Measurements from ENCODE around the gene C6orf89. TPM values are rescaled to one million over a fixed set of nuclear protein-coding genes. Genes with fewer than 3 reads are reported as not detected.

The C6orf89 gene
- total RNA-seq, 1 experiment from 2014 or later: 11.8 TPM

GRCh38 chr6:36839749-36840431 lies 45.9 kb upstream of the C6orf89 start:
- no peaks in the 10 kb centered on the region; a peak in 1 of 7 replicates for H3K36me3 Mint-ChIP-seq (ENCODE audit: insufficient read depth in 1 of 3, low read depth in 3 of 3)
- peaks cover 28% of the 10 kb centered on the region; the same call in 1 of the 2 replicates for H3K27me3 ChIP-seq (ENCODE audit: insufficient read depth, low read length)

More at GRCh38 chr6:36839749-36840431, 45.9 kb upstream of the C6orf89 start:
- H3K18ac ChIP-seq (ENCODE audit: insufficient read length, low read depth, low read length): no peak overlapping the region
- no peaks in the 10 kb centered on the region for H3K79me2 ChIP-seq (ENCODE audit: insufficient read depth, low read length)
- H3K79me1 ChIP-seq (ENCODE audit: insufficient read depth, low read depth, low read length, poor library complexity, severe bottlenecking): no peaks in the 10 kb centered on the region
- Mint-ChIP-seq H3K27me3 (ENCODE audit: low read depth) (peaks cover 76% of the 10 kb centered on the region), H3K4me1 (peaks cover 17 to 21% of the 10 kb centered on the region in 2 experiments), H3K27ac (no peak overlapping the region), H3K4me3 (peak overlapping the region; percentile 70 to 94), H3K9me3 (no peaks in the 10 kb centered on the region)
- no peak overlapping the region for H4K8ac ChIP-seq (replicated peaks; ENCODE audit: insufficient read length, low read depth, low read length)
- H2BK15ac ChIP-seq (ENCODE audit: low read depth, low read length): no peak overlapping the region
- H3K4me1 ChIP-seq (ENCODE audit: insufficient read depth, low read length): peaks cover 3% of the 10 kb centered on the region; the same call in 1 of the 2 replicates
- H2BK120ac ChIP-seq (ENCODE audit: low read depth, low read length, poor library complexity, severe bottlenecking): no peak overlapping the region
- no peak overlapping the region for H2AFZ ChIP-seq (ENCODE audit: low read length)
- WGBS (ENCODE audit: extremely low coverage, insufficient read length, low lambda C conversion rate): no CpG with 5 or more reads among the region's 70 CpGs
- H2BK5ac ChIP-seq (ENCODE audit: insufficient read length, low read length): no peak overlapping the region
- H2BK20ac ChIP-seq (ENCODE audit: low read depth, low read length, poor library complexity, severe bottlenecking): no peak overlapping the region
- DNase-seq: no peak
- no peak overlapping the region for H4K91ac ChIP-seq (ENCODE audit: insufficient read length, low read depth, low read length)
- peak overlapping the region; percentile 58 for H3K4me2 ChIP-seq (ENCODE audit: insufficient read depth, insufficient read length, low read length)
- peaks cover 17% of the 10 kb centered on the region for H3K23me2 ChIP-seq (ENCODE audit: insufficient read length, low read depth, low read length, poor library complexity, severe bottlenecking)
- H3T11ph ChIP-seq (ENCODE audit: low read length): no peak overlapping the region
- H2AK5ac ChIP-seq (ENCODE audit: insufficient read length, low read length): no peak overlapping the region
- H3K9me3 ChIP-seq (ENCODE audit: control insufficient read depth, low read depth, low read length): no peaks in the 10 kb centered on the region
- no peak overlapping the region for H3K27ac ChIP-seq (ENCODE audit: insufficient read length, low read depth, low read length)
- H3K56ac ChIP-seq (ENCODE audit: insufficient read length, low read depth, low read length): no peak overlapping the region
- no peak overlapping the region for H3K23ac ChIP-seq (ENCODE audit: insufficient read length, low read depth, low read length)
- no peaks in the 10 kb centered on the region for H4K20me1 ChIP-seq (ENCODE audit: control insufficient read depth, insufficient read depth, insufficient read length)
- H3K14ac ChIP-seq (ENCODE audit: insufficient read depth, low read length): no peak overlapping the region
- no peak overlapping the region for H2BK12ac ChIP-seq (ENCODE audit: insufficient read length, low read depth, low read length)
- H3K9ac ChIP-seq (ENCODE audit: extremely low read depth, insufficient read length, low read length): no peak overlapping the region
- TF ChIP-seq, protein P1, sequence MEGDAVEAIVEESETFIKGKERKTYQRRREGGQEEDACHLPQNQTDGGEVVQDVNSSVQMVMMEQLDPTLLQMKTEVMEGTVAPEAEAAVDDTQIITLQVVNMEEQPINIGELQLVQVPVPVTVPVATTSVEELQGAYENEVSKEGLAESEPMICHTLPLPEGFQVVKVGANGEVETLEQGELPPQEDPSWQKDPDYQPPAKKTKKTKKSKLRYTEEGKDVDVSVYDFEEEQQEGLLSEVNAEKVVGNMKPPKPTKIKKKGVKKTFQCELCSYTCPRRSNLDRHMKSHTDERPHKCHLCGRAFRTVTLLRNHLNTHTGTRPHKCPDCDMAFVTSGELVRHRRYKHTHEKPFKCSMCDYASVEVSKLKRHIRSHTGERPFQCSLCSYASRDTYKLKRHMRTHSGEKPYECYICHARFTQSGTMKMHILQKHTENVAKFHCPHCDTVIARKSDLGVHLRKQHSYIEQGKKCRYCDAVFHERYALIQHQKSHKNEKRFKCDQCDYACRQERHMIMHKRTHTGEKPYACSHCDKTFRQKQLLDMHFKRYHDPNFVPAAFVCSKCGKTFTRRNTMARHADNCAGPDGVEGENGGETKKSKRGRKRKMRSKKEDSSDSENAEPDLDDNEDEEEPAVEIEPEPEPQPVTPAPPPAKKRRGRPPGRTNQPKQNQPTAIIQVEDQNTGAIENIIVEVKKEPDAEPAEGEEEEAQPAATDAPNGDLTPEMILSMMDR (conservative IDR thresholded peaks at IDR 0.05): peak; percentile 47; the same call in 2 of the 3 replicates
- H3K4ac ChIP-seq (ENCODE audit: low read depth, low read length): no peak overlapping the region
- H4K5ac ChIP-seq (ENCODE audit: insufficient read length, low read depth, low read length): no peak overlapping the region

Measured in H9 (cell line).